Inflammatory macrophage treated with lipopolysaccharide for 4 hours (primary cell): ENCODE data around the gene POPDC2.

Experiments
- DNase-seq: peaks from one replicate; pipeline ENCODE4 v3.0.0-alpha.2; 2020

The POPDC2 gene

DNA sequence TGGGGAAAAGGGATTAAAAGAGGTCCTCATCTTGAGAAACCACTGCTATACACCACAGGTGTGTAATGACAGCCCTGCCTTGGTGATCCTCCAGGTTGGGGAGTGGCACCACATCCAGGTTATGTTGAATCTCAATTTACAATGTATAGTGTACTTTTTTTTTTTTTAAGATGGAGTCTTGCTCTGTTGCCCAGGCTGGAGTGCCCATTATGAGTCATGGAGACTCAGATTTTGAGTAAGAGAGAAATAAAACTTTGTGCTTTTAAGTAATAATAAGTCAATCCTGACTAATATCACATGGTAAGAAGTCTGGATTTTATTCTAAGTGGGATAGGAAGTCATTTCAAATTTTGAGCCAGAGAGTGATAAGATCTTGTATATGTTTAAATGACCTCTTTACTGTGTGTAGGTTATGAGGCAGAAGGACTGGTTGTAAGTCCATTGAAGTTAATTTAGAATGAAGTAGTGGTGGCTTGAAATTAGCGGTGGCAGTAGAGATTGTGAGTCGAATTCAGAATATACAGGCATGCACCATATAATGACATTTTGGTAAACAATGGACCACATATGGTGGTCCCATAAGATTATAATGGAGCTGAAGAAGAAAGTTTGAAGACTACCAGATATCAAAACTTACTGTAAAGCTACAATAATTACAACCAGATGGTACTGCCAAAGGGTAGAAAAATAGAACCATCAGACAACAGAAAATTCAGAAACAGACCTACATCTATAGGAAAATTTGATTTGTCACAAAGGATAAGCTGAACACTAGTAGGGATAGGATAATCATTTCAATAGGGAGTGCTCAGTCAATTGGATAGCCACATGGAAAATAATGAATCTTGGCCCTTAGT, 20.7 kb downstream of the POPDC2 start:
- DNase-seq, result peak; percentile 85

DNA sequence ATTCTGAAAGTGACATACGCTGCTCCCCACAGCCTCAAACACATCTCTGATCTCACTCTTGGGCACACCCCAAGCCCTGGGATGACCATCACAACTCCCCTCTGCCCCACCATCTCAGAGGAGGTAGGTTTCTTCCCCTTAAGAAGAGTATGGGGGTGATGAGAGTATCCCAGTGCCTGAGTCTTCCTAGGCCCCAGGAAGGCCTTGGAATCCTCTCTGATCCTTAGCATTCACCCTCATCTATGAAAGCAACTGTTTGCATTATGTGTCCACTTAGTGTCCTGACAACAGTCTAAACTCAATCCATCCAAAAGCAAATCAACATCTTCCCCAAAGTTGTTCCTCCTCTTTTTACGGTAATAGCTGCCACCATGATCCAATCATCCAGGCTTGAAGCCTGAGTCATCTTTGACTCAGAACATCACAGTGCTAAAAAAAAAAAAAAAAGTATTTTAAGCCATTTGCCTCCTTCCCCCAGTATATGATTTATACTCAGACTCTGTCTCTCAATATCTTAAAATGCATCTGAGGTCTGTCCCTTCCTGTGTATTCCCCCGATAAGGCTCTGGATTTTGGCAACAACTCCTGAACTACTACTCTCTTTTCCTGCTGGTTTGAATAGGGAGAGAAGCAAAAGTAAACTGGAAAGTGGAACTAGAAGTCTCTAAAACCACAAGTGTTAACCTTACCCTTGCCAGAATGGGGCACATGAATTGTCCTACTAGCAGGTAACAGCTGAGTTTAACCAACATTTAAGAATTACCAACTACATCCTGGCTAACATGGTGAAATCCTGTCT, 22.5 kb downstream of the POPDC2 start:
- peak; percentile 95 for DNase-seq

- DNase-seq, result no peak
Measured at GRCh38 chr3:119636891-119637611, 23.3 kb downstream of the POPDC2 start.

DNA sequence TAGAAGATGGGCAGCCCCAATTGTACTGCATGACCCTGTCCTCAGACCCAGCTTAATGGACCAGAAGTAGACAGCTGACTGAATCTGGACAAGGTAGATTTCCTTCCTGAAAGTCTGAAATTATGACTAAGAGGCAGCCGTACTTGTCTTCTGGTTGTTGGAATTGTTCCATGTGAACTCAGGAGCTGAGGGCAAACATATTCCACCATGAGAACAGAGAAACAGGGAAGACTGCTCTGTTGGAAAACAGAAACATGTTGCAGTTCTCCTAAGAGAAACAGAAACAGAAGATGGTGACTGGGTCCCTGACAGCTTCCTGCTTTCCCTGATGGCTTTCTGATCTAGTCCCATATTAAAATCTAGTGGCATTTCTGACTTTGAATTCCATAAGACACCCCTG, 24.1 kb downstream of the POPDC2 start:
- peak; percentile 75 for DNase-seq

GRCh38 chr3:119635719-119636118, 24.7 kb downstream of the POPDC2 start:
- no peak for DNase-seq

DNA sequence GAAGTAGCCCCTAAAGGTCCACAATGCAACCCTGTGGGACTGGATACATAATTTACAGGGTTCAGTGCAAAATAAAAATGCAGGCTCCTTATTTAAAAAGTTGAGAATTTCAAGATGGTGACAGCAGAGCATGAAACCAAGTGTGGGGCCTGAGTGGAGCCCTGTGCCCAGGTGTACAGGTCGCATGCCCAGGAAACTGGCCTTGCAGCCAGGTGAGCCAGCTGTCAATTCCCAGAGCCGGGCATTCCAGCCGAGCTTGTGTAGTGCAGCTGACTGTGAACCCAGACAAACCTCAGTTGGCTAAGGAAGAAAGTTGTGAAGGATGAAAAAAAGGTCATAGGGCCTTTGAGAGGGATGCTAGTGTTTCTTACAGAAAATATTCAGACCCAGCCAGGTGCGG, 27.6 kb downstream of the POPDC2 start:
- DNase-seq, result no peak

DNA sequence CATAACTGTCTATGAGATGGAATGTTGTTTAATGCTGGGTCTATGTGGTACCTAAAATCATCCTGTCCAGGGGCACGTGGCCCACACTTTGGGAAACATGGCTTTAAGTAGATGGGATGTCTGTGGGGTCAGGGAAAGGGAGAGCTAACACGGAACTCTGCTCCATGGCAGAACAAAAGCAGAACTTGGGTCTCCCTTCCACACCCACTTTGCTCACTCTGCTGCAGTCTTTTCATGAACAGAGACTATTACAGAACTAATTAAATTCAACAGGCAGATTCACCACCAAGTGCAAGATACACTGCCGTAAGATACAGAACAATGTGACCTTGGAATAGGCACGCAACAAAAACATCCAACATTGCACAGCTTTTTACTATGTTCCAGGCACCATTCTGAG, 28.2 kb downstream of the POPDC2 start:
- peak; percentile 65 for DNase-seq

DNA sequence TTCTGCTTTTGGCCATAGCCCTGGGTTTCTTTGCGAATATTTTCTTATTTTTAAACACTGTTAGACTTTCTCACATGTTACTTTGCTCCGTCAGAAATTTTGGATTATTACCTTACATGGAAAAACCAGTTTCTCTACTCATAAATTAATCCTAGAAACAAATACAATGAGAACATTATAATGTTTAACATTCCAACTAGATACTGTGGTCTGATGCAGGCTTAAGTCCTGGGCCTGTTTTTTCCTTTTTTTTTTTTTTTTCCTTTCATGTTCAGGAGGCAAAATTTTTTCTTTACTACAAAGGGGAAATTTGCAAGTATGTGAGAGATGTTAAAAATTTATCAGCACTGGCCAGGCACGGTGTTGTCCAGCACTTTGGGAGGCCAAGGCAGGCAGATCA, 28.9 kb downstream of the POPDC2 start:
- no peak for DNase-seq

DNA sequence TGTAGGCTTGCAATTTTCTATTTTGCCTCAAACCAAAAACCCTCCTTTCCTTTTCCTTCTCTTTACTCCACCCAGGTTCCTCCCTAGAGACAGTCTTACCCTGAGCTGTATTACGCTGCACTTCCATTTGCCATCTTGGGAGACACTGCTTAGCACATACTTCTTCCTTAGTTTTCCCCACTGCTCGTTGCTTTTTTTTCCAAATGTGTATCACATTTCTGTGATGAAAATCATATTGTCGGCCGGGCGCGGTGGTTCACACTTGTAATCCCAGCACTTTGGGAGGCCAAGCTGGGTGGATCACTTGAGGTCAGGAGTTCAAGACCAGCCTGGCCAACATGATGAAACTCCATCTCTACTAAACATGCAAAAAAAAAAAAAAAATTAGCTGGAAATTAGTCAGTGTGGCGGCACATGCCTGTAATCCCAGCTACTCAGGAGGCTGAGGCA, 29.5 kb downstream of the POPDC2 start:
- peak; percentile 56 for DNase-seq

- peak; percentile 92 for DNase-seq
Measured at GRCh38 chr3:119630128-119630879, 30.1 kb downstream of the POPDC2 start.

DNA sequence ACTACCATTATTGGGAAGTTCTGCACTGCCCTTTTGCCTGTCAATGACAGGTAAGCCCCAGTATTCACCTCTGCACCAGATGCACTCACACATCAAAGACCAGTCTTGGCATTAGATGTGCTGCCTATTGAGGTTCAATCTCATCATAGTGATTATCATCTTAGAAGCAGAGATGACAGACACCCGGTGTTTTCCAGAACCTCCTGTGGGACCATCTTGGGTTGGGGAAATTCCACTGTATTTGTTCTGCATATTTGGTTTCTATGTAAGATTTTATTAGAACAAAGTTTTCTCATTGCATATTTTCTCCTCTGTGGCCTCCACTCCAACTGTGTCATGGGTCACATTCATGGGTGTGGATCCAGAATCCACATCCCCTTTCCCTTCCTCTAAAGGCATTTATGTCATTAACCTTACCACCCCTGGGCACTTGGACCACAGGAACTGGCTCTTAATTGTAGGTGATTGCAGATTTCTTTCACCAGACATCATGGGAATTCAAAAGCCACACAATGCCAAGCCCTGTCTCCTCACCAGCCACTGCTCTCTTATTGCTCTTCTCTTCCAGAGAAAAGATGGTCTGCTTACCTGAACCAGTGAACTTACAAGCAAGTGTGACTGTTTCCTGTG, 31.5 kb downstream of the POPDC2 start:
- DNase-seq, result peak; percentile 96

DNA sequence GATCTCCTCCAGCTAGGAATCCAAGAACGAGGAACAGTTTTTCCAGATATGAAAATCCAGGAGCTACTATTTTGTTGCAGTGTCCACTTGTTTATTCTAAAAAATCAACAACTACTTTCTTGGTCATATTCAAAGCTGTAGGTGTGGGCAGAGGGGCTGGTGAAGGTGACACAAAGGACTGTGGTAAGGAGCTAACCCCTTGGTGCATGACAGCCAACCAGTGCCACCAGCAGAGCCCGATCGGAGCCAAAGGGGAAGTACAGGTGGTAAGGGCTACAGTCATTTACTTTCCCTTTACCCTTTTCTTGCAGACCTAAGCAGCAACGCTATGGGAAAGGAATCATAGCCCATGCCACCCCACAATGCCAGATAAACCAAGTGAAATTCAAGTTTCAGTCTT, 32.0 kb downstream of the POPDC2 start:
- peak; percentile 81 for DNase-seq

GRCh38 chr3:119627461-119627860, 32.9 kb downstream of the POPDC2 start:
- DNase-seq, result peak; percentile 89

GRCh38 chr3:119626196-119626595, 34.2 kb downstream of the POPDC2 start:
- peak; percentile 71 for DNase-seq

DNA sequence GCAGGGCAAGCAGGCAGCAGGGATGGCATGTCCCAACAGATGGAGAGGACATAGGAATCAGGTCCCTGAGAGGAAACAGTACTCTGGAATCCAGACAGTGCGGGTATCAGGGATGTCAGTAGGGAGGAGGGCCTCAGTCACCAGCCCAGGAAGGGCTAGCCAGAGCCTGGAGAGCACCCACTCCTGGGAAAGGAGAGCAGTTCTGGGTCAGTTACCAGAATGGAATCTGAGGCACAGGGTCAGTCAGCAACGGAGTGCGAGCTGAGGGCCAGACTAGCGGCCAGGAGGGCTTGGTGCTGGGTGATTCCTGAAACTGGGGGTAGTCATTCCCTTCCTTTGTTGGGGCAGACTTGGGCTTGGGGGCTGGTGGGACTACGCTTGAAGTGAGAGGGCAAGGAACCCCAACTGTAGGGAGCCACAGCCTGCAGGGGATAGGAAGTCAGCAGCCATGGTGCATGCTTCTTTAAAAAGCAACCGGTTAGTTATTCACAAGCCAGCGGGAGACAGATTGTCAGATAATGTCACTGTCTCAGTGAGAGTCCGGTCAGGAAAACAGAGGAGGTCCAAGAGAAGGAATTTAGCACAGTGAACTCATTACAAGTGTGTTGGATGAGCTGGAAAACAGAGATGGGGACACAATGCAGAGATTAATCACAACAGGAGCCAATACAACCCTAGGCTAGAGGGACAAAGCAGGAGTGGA, 34.8 kb downstream of the POPDC2 start:
- no peak for DNase-seq

DNA sequence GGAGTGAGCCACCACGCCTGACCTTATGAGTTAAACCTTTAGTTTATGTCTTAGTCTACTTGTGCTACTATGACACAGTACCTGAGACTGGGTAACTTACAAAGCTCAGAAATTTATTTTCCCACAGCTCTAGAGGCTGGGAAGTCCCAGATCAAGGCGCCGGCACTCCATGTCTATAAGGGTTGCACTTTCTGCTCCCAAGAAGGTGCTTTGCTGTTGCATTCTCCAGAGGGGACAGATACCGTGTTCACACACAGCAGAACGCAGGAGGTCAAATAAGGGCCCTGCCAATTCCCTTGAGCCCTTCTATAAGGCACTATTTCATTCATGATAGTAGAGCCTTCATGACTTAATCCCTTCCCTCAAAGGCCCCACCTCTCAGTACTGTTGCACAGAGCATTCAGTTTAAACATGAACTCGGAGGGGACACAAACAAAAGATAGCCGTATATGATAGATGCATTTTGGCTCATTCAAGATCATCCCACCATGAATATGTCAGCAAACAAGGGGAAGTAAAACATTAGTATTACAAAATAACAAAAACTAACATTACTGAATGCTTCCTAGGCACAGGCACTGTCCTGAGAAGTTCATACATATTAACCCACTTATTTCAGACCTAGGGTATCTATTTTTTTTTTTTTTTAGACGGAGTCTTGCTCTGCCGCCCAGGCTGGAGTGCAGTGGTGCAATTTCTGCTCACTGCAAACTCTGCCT, 36.2 kb downstream of the POPDC2 start:
- peak; percentile 71 for DNase-seq

DNA sequence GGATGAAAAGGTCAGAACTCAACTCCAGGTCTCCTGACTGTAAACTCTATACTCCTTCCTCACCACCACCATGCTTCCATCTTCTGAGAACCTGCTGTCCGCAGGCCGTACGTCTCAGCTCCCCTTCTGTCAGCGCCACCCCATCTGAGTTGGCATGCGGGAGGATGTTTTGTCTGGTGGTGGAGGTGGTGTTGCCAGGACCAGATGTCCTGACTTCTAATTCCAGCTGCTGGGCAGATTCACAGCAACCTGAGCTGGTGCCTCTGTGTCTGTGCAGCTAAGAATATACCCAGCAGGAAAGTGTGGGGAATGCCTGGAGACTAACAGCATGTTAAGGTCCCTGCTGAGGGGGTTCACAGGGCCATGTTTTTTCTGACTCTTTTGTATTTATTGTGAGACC, 39.5 kb downstream of the POPDC2 start:
- DNase-seq, result no peak

- DNase-seq, result no peak
Measured at GRCh38 chr3:119619094-119619493, 41.3 kb downstream of the POPDC2 start.

GRCh38 chr3:119616056-119616455, 44.3 kb downstream of the POPDC2 start:
- DNase-seq, result no peak

DNA sequence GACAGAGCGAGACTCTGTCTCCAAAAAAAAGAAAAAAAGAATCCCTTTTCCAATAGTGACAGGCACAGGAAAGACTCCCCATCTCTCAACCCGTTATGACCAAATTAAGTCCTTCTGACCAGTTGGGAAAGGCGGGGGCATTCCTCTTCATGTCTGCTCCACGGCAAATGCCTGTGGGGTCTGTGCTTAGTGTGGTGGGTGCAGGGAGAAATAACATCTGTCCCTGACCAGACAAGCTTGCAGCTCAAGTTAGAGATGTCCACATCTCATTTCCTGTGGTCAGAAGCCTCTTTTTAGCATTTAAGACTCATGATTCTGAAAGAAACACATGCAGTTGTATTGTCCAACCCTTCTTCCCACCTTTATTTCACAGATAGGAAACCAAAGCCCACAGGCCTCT, 46.5 kb downstream of the POPDC2 start:
- no peak for DNase-seq

DNA sequence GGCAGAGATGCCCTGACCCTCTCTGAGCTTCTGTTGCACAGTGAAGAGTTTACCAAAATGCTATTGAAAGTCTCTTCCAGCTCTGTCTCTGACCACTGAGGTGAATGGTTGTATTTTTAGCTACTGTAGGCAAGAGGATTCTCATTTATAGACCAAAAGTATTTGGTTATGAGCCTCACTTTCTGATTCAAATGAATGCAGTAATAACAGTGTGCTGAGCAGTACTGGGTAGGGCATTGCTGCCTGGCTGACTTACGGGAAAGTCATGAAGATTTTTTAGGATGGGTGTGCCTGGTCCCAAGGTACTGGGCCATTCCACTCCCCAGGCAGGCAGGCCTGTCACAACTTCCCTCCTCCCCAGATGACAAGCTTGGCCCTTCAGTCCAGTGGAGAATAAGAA, 47.2 kb downstream of the POPDC2 start:
- DNase-seq, result no peak
